ENCODE results near the gene ENTR1. TPM values are rescaled to one million over a fixed set of nuclear protein-coding genes. Genes with fewer than 3 reads are reported as not detected.

ENTR1 gene
- total RNA-seq, 2 donors from 2014 or later, result 24.1 to 86.6 TPM

GRCh38 chr9:136391737-136392537 lies 18.5 kb downstream of the ENTR1 start:
- DNase-seq (ENCODE audit: low spot score) (no peak), ATAC-seq (no peak)
- Mint-ChIP-seq H3K36me3 (peaks cover 12% of the 10 kb centered on the region), H3K4me3 (no peak overlapping the region), H3K9me3 (no peaks in the 10 kb centered on the region), H3K27me3 (no peaks in the 10 kb centered on the region), H3K4me1 (ENCODE audit: low read depth in 2 of 2) (peaks cover 0 to under 1% of the 10 kb centered on the region in 2 donors), H3K27ac (no peak overlapping the region)

- Mint-ChIP-seq H3K4me3 (no peak overlapping the region), H3K36me3 (peaks cover 27% of the 10 kb centered on the region), H3K4me1 (ENCODE audit: low read depth in 2 of 2) (peaks cover 14 to 16% of the 10 kb centered on the region in 2 donors), H3K27ac (no peak overlapping the region), H3K27me3 (no peaks in the 10 kb centered on the region), H3K9me3 (no peaks in the 10 kb centered on the region)
- ATAC-seq, result no peak
- no peak for DNase-seq (ENCODE audit: low spot score)
These were observed 21.0 kb downstream of the ENTR1 start for GRCh38 chr9:136389396-136389795.

- no peak for ATAC-seq
- H3K9me3 Mint-ChIP-seq, result no peaks in the 10 kb centered on the region
- DNase-seq (ENCODE audit: low spot score), result no peak
- H3K27me3 Mint-ChIP-seq, result no peaks in the 10 kb centered on the region
- H3K4me1 Mint-ChIP-seq (ENCODE audit: low read depth in 2 of 2), result peaks cover 14 to 21% of the 10 kb centered on the region in 2 donors
- no peak overlapping the region for H3K4me3 Mint-ChIP-seq
- H3K36me3 Mint-ChIP-seq, result peaks cover 27% of the 10 kb centered on the region
- no peak overlapping the region for H3K27ac Mint-ChIP-seq
These were observed 23.2 kb downstream of the ENTR1 start for GRCh38 chr9:136387217-136387616.

- peak overlapping the region; percentile 73 for H3K4me3 Mint-ChIP-seq
These were observed 24.4 kb downstream of the ENTR1 start for GRCh38 chr9:136386018-136386417.

GRCh38 chr9:136385015-136385414 lies 25.4 kb downstream of the ENTR1 start:
- DNase-seq (ENCODE audit: low spot score) (peak; percentile 78), ATAC-seq (peak; percentile 83 to 87)
- Mint-ChIP-seq H3K36me3 (peaks cover 20% of the 10 kb centered on the region), H3K4me1 (ENCODE audit: low read depth in 2 of 2) (peaks cover 14 to 21% of the 10 kb centered on the region in 2 donors), H3K4me3 (peak overlapping the region; percentile 73), H3K27me3 (no peaks in the 10 kb centered on the region), H3K9me3 (no peaks in the 10 kb centered on the region), H3K27ac (peak overlapping the region; percentile 60 to 75)

More at GRCh38 chr9:136386018-136386417, 24.4 kb downstream of the ENTR1 start:
- H3K27ac Mint-ChIP-seq, result peak overlapping the region; percentile 17 to 60
- no peaks in the 10 kb centered on the region for H3K27me3 Mint-ChIP-seq
- H3K36me3 Mint-ChIP-seq, result peaks cover 21% of the 10 kb centered on the region
- DNase-seq (ENCODE audit: low spot score) (no peak), ATAC-seq (peak; percentile 53 to 63)
- H3K9me3 Mint-ChIP-seq, result no peaks in the 10 kb centered on the region
- H3K4me1 Mint-ChIP-seq (ENCODE audit: low read depth in 2 of 2), result peaks cover 14 to 21% of the 10 kb centered on the region in 2 donors

GRCh38 chr9:136383436-136383835 lies 27.0 kb downstream of the ENTR1 start:
- peaks cover 14 to 21% of the 10 kb centered on the region in 2 donors for H3K4me1 Mint-ChIP-seq (ENCODE audit: low read depth in 2 of 2)
- no peaks in the 10 kb centered on the region for H3K9me3 Mint-ChIP-seq
- H3K4me3 Mint-ChIP-seq, result no peak overlapping the region
- no peaks in the 10 kb centered on the region for H3K27me3 Mint-ChIP-seq
- H3K36me3 Mint-ChIP-seq, result peaks cover 15% of the 10 kb centered on the region
- ATAC-seq, result no peak
- H3K27ac Mint-ChIP-seq, result no peak overlapping the region
- DNase-seq (ENCODE audit: low spot score), result no peak

- H3K27ac Mint-ChIP-seq, result no peak overlapping the region
- H3K36me3 Mint-ChIP-seq, result peaks cover 15% of the 10 kb centered on the region
- DNase-seq (ENCODE audit: low spot score) (no peak), ATAC-seq (no peak)
- H3K9me3 Mint-ChIP-seq, result no peaks in the 10 kb centered on the region
- no peak overlapping the region for H3K4me3 Mint-ChIP-seq
- no peaks in the 10 kb centered on the region for H3K27me3 Mint-ChIP-seq
- peaks cover 14 to 21% of the 10 kb centered on the region in 2 donors for H3K4me1 Mint-ChIP-seq (ENCODE audit: low read depth in 2 of 2)
These were observed 28.4 kb downstream of the ENTR1 start for GRCh38 chr9:136381966-136382513.

- Mint-ChIP-seq H3K27ac (no peak overlapping the region), H3K36me3 (peaks cover 15% of the 10 kb centered on the region), H3K9me3 (no peaks in the 10 kb centered on the region), H3K4me1 (ENCODE audit: low read depth in 2 of 2) (peaks cover 14 to 21% of the 10 kb centered on the region in 2 donors), H3K4me3 (no peak overlapping the region), H3K27me3 (no peaks in the 10 kb centered on the region)
- DNase-seq (ENCODE audit: low spot score) (no peak), ATAC-seq (no peak)
These were observed 29.1 kb downstream of the ENTR1 start for GRCh38 chr9:136381311-136381710.

- ATAC-seq (no peak), DNase-seq (ENCODE audit: low spot score) (no peak)
- peaks cover 9% of the 10 kb centered on the region for H3K36me3 Mint-ChIP-seq
- no peaks in the 10 kb centered on the region for H3K9me3 Mint-ChIP-seq
- peaks cover 8 to 14% of the 10 kb centered on the region in 2 donors for H3K4me1 Mint-ChIP-seq (ENCODE audit: low read depth in 2 of 2)
- no peaks in the 10 kb centered on the region for H3K27me3 Mint-ChIP-seq
- no peak overlapping the region for H3K27ac Mint-ChIP-seq
- H3K4me3 Mint-ChIP-seq, result no peak overlapping the region
These were observed 30.0 kb downstream of the ENTR1 start for GRCh38 chr9:136380381-136380780.

GRCh38 chr9:136379891-136380290 lies 30.5 kb downstream of the ENTR1 start:
- Mint-ChIP-seq H3K36me3 (peaks cover 5% of the 10 kb centered on the region), H3K9me3 (no peaks in the 10 kb centered on the region), H3K4me1 (ENCODE audit: low read depth in 2 of 2) (peaks cover 4 to 9% of the 10 kb centered on the region in 2 donors), H3K27ac (no peak overlapping the region), H3K27me3 (no peaks in the 10 kb centered on the region), H3K4me3 (no peak overlapping the region)
- no peak for ATAC-seq
- no peak for DNase-seq (ENCODE audit: low spot score)

GRCh38 chr9:136379401-136379800 lies 31.0 kb downstream of the ENTR1 start:
- no peaks in the 10 kb centered on the region for H3K27me3 Mint-ChIP-seq
- H3K4me3 Mint-ChIP-seq, result no peak overlapping the region
- no peak overlapping the region for H3K27ac Mint-ChIP-seq
- ATAC-seq (no peak), DNase-seq (ENCODE audit: low spot score) (no peak)
- H3K9me3 Mint-ChIP-seq, result no peaks in the 10 kb centered on the region
- H3K4me1 Mint-ChIP-seq (ENCODE audit: low read depth in 2 of 2), result peaks cover 0 to 4% of the 10 kb centered on the region in 2 donors
- no peaks in the 10 kb centered on the region for H3K36me3 Mint-ChIP-seq

GRCh38 chr9:136379003-136379287 lies 31.5 kb downstream of the ENTR1 start:
- no peaks in the 10 kb centered on the region for H3K27me3 Mint-ChIP-seq
- ATAC-seq (no peak), DNase-seq (ENCODE audit: low spot score) (no peak)
- no peaks in the 10 kb centered on the region for H3K4me1 Mint-ChIP-seq (ENCODE audit: low read depth in 2 of 2)
- H3K36me3 Mint-ChIP-seq, result no peaks in the 10 kb centered on the region
- H3K4me3 Mint-ChIP-seq, result no peak overlapping the region
- no peaks in the 10 kb centered on the region for H3K9me3 Mint-ChIP-seq
- H3K27ac Mint-ChIP-seq, result no peak overlapping the region

GRCh38 chr9:136378170-136379002 lies 32.0 kb downstream of the ENTR1 start:
- H3K9me3 Mint-ChIP-seq, result no peaks in the 10 kb centered on the region
- no peak for DNase-seq (ENCODE audit: low spot score)
- no peaks in the 10 kb centered on the region for H3K4me1 Mint-ChIP-seq (ENCODE audit: low read depth in 2 of 2)
- H3K36me3 Mint-ChIP-seq, result no peaks in the 10 kb centered on the region
- no peaks in the 10 kb centered on the region for H3K27me3 Mint-ChIP-seq
- no peak overlapping the region for H3K4me3 Mint-ChIP-seq
- no peak overlapping the region for H3K27ac Mint-ChIP-seq
- ATAC-seq, result no peak
